ENCODE measurements around the gene TSPAN7.

TSPAN7 gene

DNA sequence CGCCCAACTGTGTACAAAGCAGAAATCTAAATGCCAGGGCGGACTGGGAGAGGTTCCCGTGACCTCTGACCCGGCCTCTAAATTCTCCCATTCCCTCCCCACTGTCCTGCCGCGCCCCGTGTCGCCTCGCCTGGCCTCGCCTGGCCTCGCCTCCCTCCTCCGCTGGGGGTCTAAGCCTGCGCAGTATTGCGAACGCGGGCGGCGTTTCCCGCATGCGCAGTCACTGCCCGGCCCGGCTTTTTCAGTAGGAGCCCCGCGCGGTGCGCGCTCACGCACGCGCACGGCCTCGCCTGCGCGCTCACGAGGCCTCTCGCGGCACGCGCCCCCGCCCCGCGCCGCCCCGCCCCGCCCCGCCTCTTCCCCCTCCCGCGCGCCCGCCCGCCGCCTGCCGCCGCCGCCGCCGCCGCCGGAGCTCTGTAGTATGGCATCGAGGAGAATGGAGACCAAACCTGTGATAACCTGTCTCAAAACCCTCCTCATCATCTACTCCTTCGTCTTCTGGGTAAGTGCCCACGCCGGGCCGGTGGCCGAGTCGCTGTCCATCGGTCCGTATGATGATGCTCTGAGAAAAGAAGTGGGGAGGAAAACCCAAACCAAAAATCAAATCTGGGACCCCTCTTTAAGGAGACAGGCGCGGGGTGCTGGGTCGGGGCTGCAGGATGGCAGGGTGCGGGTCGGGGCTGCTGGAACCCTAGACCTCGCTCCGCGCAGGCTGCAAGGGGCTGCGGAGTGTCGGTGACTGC lies at the start of gene TSPAN7:
TSPAN7 (plus strand) TSS at position 417 of the 743 bp plus-strand sequence; CDS start at position 422, 5 bp downstream.
- peak; percentile 83 for DNase-seq

GRCh38 chrX:38513112-38513742 lies 48.1 kb upstream of the TSPAN7 start:
- DNase-seq = no peak

- no peak for DNase-seq
Observed at GRCh38 chrX:38514016-38514854, 47.1 kb upstream of the TSPAN7 start.

DNA sequence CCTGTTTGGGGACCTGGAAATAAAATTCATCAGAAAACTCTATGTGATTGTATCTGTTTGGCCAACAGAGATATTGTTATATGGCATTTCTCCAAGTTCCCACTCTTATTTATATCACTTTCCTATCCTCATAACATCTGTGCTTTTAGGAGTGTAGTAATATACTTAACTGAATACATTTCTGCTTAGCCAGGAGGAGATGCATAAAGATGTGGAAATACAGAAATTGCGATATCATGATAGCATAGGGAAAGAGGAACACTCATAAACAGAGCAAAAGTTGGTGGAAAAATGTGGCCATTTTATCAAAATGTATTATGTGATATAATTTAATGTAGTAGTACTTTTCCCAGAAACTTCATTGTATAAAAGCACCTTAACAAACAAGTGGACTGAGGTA lies 46.1 kb upstream of the TSPAN7 start:
- no peak for DNase-seq

DNA sequence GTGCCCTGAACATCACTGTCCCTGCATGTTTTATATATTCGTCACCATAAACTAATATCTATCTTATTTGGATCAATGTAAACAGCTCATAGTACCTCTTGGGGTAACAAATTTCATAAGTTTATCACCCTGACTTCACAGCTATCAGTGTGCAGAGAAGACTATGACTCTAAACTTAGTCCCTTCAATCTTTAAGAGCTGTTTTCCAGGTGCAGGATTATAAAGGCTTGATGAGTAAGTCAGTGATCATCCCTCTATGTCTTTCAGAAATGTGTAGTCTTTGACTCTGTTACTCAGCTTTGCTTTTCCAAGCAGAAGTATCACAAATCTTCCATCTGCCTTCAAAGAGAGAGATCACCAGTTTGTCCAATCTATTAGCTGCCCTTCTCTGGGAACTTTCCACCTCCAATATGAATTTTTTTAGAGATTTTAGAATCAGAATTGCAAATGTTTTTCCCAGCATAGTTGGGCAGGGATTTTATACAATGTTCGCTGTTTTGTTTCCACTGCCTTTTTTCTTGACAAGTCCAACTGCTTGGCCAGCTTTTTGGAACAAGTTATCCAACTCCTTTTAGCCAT lies 45.1 kb upstream of the TSPAN7 start:
- no peak for DNase-seq

- no peak for DNase-seq
Observed at GRCh38 chrX:38519651-38520050, 41.7 kb upstream of the TSPAN7 start.

DNA sequence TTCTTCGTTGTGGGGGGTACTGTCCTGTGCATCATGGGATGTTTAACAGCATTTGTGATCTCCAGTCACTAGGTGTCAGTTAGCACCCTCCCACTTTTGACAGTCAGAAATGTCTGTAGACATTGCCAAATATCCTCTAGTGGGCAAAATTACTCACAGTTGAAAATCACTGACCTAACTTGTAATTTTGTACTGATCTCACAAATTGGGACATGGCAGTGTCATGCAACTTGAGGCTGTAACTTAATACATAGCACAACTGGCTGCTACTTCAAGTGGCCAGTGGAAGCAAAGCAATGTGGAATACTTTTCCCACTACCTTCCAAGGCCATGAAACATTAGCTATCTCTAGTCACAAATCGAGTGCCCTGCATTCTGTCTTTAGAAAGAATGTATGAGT lies 23.2 kb upstream of the TSPAN7 start:
- no peak for DNase-seq

- no peak for DNase-seq
Observed at GRCh38 chrX:38539748-38540147, 21.6 kb upstream of the TSPAN7 start.

DNA sequence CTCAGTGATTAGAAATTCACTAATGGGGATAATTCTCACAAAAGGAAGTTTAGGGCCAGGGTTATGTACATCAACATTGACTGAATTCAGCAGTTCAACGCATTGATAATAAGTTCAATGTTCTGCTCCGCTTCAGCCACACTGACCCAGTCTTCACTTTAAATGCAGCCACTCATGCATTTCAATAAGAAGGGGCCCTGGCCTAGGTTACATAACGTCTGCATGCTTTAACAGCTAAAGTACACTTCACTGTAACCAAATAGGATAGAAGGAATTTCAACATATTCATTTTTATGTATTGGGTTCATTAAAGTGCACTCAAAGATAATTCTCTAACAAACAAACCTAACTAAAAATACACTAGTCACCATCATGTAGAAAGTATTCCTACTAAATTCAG lies 12.8 kb upstream of the TSPAN7 start:
- no peak for DNase-seq

DNA sequence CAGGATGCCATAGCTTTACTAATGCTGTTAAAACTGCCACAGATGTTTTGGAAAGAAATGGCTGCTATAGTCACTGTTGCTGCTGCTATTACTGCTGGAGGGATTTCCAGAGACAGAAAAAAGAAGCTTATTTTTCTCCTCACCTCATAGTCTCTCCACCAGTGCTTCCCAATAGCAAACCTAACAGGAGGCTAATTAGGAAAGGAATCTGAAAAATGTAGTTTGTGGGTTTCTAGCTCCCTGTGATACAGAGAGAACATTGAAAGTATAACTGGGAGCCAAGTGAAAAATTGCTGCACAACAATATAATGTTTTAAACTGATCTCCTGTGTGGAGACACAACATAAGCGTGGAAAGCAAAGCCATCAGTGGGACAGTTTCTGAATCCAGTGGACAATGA lies 8.6 kb upstream of the TSPAN7 start:
- no peak for DNase-seq

DNA sequence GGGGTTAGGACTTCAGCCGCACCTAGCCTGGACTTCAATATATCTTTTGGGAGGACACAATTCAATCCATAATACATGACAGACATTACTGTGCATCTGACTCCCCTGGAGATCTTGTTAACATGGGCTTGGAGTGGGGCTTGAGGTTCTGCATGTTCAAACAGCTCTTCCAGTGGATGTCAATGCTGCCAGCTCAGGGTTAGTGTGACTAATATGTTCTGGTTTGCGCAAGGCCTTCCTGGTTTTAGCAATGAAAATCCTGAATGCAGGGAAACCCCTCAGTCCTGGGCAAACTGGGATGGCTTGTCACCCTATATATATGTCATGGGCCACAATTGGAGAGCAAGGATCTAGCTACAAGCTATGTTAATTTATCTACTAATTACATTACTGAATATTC lies 2.7 kb upstream of the TSPAN7 start:
- no peak for DNase-seq

DNA sequence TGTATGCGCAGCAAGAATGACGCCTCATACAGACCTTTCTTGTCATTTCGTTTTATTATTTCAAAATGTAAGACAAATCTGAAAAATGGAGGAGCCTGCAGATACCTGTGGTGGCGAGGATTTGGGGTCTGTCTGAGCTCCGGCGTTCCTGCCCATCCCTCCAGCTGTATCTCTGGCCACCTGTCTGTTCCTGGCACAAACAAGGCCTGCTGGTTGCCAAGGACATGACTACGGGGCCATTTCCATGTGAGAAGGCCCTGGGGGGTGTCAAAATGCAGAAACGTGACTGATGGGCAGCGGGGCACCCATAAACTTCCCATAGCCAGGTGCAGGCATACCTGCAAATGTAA lies 591 bp upstream of the TSPAN7 start:
- DNase-seq = no peak

GRCh38 chrX:38561951-38562719 lies 793 bp downstream of the TSPAN7 start:
- DNase-seq = peak; percentile 4

- DNase-seq = no peak
Observed at GRCh38 chrX:38563030-38563429, 1.7 kb downstream of the TSPAN7 start.

DNA sequence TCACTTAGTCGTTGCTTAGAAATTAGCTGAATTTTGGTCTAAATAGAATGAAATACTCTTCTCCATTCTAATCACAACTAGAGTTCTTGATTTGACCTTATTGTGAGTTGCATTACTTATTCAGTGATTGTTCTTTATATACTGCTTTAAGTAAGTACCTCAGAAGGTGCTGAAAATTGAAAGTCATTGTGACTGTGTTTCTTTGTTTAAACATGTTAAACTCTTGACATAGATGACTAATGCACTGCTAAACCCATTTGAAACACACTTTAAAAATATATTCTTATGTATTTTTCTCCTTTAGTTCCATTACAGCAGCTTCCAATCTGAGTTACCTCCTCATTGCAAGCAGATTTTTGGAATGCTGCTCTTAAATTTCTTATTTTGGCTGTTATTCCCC lies 9.1 kb downstream of the TSPAN7 start:
- DNase-seq = no peak

GRCh38 chrX:38571058-38571457 lies 9.7 kb downstream of the TSPAN7 start:
- DNase-seq = no peak

- DNase-seq = no peak
Observed at GRCh38 chrX:38574858-38575257, 13.5 kb downstream of the TSPAN7 start.

DNA sequence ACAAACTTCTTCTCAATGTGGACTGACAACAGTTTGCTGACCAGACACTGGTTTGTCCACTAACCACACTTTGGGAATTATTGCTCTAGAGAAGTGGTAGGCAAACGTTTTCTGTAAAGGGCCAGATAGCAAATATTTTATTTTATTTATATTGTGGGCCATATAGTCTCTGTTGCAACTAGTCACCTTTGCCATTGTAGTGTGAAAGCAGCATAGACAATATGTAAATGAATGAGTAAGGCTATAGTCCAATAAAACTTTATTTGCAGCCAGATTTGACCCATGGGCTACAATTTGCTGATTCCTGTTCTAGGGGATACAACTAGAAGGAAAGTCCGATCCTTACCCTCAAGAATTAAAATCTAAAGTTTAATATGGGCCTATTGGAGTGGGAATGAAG lies 14.5 kb downstream of the TSPAN7 start:
- DNase-seq = no peak

GRCh38 chrX:38577738-38578137 lies 16.4 kb downstream of the TSPAN7 start:
- DNase-seq = no peak

- no peak for DNase-seq
Observed at GRCh38 chrX:38578167-38578566, 16.8 kb downstream of the TSPAN7 start.

- DNase-seq = no peak
Observed at GRCh38 chrX:38583181-38583580, 21.8 kb downstream of the TSPAN7 start.

DNA sequence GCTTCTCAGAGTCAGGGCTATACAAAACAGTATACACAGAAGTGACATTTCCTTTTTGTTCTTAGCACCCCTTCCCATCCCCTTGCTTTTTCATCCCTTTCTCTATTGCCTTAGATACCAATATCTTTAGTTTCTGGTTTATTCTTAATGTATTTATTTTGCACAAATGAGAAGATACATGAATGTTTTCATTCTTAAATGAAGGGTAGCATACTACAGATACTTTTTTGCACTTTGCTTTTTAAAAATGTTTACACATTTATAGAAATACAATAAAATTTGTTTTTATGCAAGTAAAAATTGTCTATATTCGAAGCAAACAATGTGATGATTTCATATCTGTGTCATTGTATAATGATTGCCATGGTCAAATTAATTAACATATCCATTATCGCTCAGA lies 33.1 kb downstream of the TSPAN7 start:
- no peak for DNase-seq

GRCh38 chrX:38595801-38596200 lies 34.5 kb downstream of the TSPAN7 start:
- DNase-seq = no peak

Data from activated CD4-positive, alpha-beta T cell treated with anti-CD3 and anti-CD28 coated beads for 48 hours (primary cell).